Spinal cord (tissue), 10 donors: ENCODE data around the gene RFX7. TPM values are rescaled to one million over a fixed set of nuclear protein-coding genes. Genes with fewer than 3 reads are reported as not detected.
A peak's percentile ranks its signal among the peaks of the same experiment; 100 is the strongest.

Source experiments
- DNase-seq, 6 donors: peaks; one replicate each; pipeline versions ENCODE4 v3.0.0 to v3.0.0-alpha.2; 2013 to 2015; ENCODE audit warnings: low spot score in 6 of 6, low read depth in 4 of 6
- H3K27ac ChIP-seq: one replicate; pipeline ENCODE4 v1.5.1; 2013; ENCODE audit warnings: low read depth, low read length, control low read depth
- H3K27me3 ChIP-seq: one replicate; pipeline ENCODE4 v1.6.1; 2013; ENCODE audit warnings: low read length; ENCODE audit not compliant: control insufficient read depth, insufficient read depth
- H3K36me3 ChIP-seq: one replicate; pipeline ENCODE4 v1.6.1; 2013; ENCODE audit warnings: low read length; ENCODE audit not compliant: control insufficient read depth, insufficient read depth
- H3K4me1 ChIP-seq: one replicate; pipeline ENCODE4 v1.6.1; 2013; ENCODE audit warnings: low read length; ENCODE audit not compliant: control insufficient read depth, insufficient read depth
- H3K4me3 ChIP-seq: one replicate; pipeline ENCODE4 v1.5.1; 2013; ENCODE audit warnings: low read depth, low read length, control low read depth
- H3K9me3 ChIP-seq: one replicate; pipeline ENCODE4 v1.6.1; 2013; ENCODE audit warnings: low read length; ENCODE audit not compliant: control insufficient read depth, insufficient read depth
- WGBS: methylation state at CpG from one replicate; pipeline ENCODE4 v1.1.5; 2013; ENCODE audit warnings: missing lambda C conversion rate; ENCODE audit not compliant: insufficient coverage; 5-methylcytosine and 5-hydroxymethylcytosine counted together
- polyA plus RNA-seq, 2 donors: library from polyadenylated mRNA; unstranded; fragments of 120-200 nt; gene quantifications; one replicate each; pipeline ENCODE4 v1.2.1, GENCODE V29; 2013; ENCODE audit not compliant: insufficient read length in 2 of 2
- total RNA-seq, 2 donors: library from RNA; depleted of rRNA in 1 of 2; stranded (reverse); fragments of 120-200 nt in 1 of 2; fragments of >200 nt in 1 of 2; gene quantifications; one replicate each; pipeline versions ENCODE4 v1.2.3 to v1.2.4, GENCODE V29; 2013 to 2014
- donor health status: healthy.

The RFX7 gene
- total and polyA plus RNA-seq, 4 donors: 15.0 to 27.5 (median 20.0) TPM

DNA sequence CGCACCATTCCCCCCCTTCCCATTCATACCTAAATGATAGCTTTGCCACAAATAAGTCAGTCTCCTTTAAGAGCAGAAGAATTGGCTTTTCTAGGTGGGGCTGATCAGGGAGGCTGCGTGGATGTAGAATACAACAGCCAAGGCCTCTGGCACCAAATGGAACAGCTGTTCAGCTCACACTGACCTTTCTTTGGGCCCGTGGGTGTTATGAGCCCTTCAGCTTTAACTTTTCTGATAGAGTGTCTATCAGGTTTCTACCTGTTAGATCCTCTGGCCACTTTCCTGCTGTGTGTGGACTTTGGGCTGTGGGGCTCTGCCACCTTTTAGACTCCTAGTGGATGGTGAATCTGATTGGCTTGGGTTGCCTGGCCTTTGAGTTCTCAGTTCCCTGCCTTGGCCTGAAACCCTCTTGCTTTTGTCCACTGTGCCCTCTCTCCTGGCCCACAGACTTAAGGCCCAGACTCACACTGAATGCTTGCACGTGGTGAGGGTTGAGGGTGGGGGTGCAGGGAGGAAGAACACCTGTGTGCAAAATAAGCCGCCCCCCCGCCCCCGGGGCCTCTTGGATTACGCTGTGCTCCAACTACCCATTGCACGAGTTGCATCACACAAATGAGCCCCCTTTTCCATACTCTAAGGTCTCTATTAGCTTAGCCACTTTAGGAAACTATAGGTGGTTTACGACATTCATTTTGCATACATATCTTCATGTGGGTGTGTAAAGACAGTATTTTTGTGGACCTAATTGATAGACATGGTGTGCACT lies 1.3 kb upstream of the RFX7 start:
- no peak for DNase-seq
- Histone ChIP-seq H3K4me1 (peaks cover 9% of the 10 kb centered on the region), H3K9me3 (no peaks in the 10 kb centered on the region), H3K36me3 (no peaks in the 10 kb centered on the region), H3K27ac (peak overlapping the region; percentile 94), H3K27me3 (no peaks in the 10 kb centered on the region), H3K4me3 (peak overlapping the region; percentile 46)
- WGBS: 7% methylated on average over 3 of the region's 10 CpGs

DNA sequence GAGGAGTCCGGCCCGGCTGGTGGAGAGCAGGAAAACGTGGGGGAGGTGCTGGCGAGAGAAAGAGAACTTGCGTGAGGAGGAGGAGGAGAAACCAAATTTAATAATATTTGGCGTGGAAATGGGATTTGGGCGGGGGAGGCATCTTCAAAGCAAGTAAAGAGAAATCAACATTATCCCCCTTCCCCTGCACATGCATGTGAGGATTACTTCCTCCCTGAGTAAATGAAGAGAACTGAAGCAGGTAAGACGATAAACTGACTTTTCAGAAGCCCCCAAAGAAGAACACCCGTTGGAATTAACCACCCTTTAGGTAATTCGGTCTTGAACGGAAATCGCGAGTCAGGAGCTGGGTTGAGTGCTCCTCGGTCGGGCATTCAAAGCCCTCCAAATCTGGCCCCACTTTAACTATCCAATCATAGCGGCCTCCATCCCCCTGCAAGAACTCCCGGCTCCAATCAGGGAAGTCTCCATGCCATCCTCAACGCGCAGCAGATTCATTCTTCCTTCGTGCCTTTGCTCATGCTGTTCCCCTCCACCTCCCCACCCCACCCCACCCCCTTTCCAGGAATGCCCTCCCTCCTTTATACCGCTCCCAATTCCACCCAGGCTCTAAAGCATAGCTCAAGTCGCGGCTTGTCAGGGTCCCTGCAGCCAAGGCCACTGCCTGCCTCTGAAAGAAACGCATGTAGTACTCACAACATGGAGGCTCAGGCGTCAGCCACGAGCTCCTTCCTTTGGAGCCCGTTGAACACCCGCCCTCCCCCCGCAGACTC lies 545 bp upstream of the RFX7 start:
- 1% methylated on average over 22 of the region's 29 CpGs for WGBS
- peak overlapping the region; percentile 94 for H3K27ac ChIP-seq
- H3K4me1 ChIP-seq: peaks cover 9% of the 10 kb centered on the region
- DNase-seq: peak; percentile 68 to 98 (median 76)
- H3K36me3 ChIP-seq: no peaks in the 10 kb centered on the region
- no peaks in the 10 kb centered on the region for H3K27me3 ChIP-seq
- H3K4me3 ChIP-seq: peak overlapping the region; percentile 46
- no peaks in the 10 kb centered on the region for H3K9me3 ChIP-seq

DNA sequence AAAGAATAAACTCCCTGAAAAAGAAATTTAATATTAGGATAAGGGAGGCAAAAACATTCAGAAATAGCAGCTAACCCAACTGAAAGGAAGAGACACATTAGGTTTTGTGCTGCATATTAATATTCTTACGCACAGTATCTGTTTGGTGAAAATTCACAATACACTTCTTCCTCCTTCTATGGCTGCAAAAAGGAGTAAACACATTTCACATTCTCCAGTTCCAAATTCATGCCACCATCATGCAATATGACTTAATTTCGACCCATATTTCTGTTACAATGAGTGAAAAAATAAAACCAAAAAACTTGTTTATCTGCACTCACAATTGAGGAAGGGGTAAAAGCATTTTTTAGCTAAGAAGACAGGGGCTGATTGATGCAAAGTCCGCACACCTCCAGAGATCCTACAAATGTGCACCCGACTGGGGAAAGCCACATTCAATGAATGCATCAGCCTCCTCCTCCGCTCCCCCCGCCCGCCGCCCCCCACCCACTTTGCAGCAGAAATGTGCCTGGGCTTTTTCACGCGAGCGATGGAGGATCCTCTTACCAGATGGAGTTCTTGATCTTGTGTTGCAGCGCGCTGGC lies 1.0 kb downstream of the RFX7 start:
- DNase-seq: peak in 3 of 6 donors; percentile 39 to 91 (median 44)
- peak overlapping the region; percentile 78 for H3K4me3 ChIP-seq
- WGBS: 0% methylated on average over 8 of the region's 13 CpGs
- no peaks in the 10 kb centered on the region for H3K36me3 ChIP-seq
- H3K9me3 ChIP-seq: no peaks in the 10 kb centered on the region
- H3K4me1 ChIP-seq: peaks cover 9% of the 10 kb centered on the region
- peak overlapping the region; percentile 94 for H3K27ac ChIP-seq
- no peaks in the 10 kb centered on the region for H3K27me3 ChIP-seq

DNA sequence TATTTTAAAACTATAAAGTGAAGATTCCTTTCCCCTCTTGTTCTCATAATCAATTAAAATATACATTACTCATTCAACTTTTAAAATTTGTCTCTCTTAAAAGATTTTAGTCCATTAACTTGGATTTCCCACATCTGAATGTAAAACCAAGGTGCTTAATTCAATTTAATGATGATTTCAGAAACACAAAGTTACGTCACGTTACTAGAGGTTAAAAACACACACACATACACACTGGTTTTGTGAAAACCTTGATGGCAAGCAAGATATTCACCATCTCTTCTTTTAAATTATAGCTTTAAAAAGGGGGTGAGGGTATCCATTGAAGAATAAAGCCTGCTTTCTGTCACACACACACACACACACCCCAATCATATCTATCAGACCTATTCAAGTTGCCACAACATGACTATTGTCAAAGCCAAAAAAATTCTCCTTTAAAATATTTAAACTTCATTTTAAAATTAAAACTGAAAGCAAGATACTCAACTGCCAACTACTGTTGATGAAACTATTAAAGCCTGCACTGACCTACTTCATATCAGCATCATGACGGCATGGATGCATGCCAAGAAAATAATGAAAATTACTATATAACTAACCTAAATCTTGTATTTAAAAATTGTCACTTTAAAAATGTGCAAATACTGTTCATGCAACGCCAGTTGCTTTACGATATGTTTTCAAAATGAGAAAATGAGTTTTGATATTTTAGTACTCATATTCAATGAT lies 2.1 kb downstream of the RFX7 start:
- H3K27ac ChIP-seq: no peak overlapping the region
- peak overlapping the region; percentile 78 for H3K4me3 ChIP-seq
- H3K36me3 ChIP-seq: no peaks in the 10 kb centered on the region
- H3K4me1 ChIP-seq: peaks cover 9% of the 10 kb centered on the region
- no CpG with 5 or more reads among the region's 5 CpGs for whole genome bisulfite sequencing
- DNase-seq: peak in 2 of 6 donors; percentile 18 to 49
- no peaks in the 10 kb centered on the region for H3K27me3 ChIP-seq
- no peaks in the 10 kb centered on the region for H3K9me3 ChIP-seq

DNA sequence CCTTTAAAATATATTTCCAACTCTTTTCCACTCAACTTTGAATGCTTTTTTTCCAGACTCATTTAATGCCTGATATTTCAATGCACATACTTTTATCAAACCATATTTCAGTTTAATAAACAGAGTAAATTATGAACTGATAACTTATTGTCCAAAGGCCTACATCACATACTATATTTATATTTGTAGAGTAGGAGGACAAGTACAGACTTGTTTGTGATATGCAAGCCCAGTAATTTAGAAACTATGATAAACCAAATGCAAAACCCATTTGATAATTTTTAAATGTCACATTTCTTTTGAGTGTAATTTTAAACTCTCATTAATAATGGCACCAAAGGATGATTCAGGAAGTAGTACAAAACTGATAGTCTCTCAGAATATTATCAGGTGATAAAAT lies 3.3 kb downstream of the RFX7 start:
- Histone ChIP-seq H3K36me3 (no peaks in the 10 kb centered on the region), H3K9me3 (no peaks in the 10 kb centered on the region), H3K4me1 (peaks cover 9% of the 10 kb centered on the region), H3K4me3 (no peak overlapping the region), H3K27me3 (no peaks in the 10 kb centered on the region), H3K27ac (no peak overlapping the region)
- DNase-seq: no peak

DNA sequence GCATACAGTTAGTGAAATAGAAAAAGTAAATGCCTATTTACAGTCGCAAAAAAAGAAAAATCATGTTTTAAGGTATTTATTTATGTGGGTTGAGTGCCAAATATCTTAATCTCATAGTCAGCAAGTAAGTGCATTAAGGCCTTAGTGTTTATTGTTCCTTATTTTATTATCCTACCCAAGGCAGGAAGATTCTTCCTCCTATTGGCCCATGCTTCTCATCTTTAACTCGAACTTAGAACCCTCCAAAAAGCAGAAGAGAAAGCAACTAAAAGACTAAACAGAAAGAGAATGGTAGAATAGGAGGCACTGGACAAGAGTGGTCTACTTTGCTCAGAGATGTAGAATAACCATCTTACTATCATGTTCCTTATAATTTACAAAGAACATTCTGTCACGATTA lies 7.5 kb downstream of the RFX7 start:
- Histone ChIP-seq H3K36me3 (no peaks in the 10 kb centered on the region), H3K4me1 (no peaks in the 10 kb centered on the region), H3K27me3 (no peaks in the 10 kb centered on the region), H3K27ac (no peak overlapping the region), H3K9me3 (peaks cover 9% of the 10 kb centered on the region), H3K4me3 (no peak overlapping the region)
- no peak for DNase-seq
- WGBS: no CpG with 5 or more reads among the region's 3 CpGs

DNA sequence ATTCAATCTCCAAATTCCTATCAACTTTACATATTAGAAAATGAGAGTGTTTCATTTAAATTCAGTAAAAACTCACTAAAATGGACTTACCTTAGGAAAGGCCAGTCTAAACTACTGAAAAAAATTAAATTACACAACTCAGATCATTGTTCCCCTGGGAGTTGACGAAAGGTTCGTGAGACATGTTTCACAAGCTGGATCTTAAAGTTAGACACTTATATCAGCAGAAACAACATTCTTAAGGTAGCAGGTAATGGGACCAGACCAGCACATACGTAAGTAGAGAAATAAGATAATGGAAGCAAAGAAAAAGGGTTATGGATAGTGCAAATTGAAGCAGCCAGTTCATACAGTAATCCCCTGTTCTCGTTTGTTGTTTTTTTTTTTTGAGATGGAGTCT lies 8.9 kb downstream of the RFX7 start:
- Histone ChIP-seq H3K4me3 (no peak overlapping the region), H3K27ac (no peak overlapping the region), H3K4me1 (no peaks in the 10 kb centered on the region), H3K9me3 (peaks cover 9% of the 10 kb centered on the region), H3K36me3 (no peaks in the 10 kb centered on the region), H3K27me3 (no peaks in the 10 kb centered on the region)
- 100% methylated on average over 2 of the region's 4 CpGs for WGBS
- no peak for DNase-seq

DNA sequence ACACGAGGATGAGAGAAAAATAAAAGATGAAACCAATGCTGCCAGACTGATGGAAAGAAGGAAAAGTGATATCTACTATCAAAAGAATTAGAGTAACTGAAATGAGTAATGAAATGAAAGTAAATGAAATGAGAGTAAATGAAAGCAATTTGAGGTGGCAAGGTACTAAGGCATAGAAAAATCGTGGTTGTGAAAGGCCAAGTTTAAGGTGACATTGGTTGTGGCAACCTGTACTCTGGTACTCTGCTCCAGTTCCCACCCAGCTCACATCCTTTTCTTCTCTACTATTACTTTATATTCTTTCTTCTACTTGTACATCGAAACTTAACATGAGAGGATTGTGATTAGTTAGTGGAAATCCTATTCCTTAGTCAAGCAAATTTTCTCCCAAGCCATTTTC lies 10.1 kb downstream of the RFX7 start:
- DNase-seq: no peak
- Histone ChIP-seq H3K36me3 (no peaks in the 10 kb centered on the region), H3K27me3 (no peaks in the 10 kb centered on the region), H3K9me3 (peaks cover 13% of the 10 kb centered on the region), H3K27ac (no peak overlapping the region), H3K4me1 (no peaks in the 10 kb centered on the region), H3K4me3 (no peak overlapping the region)
- WGBS: 89% methylated on average over 1 of the region's 3 CpGs

DNA sequence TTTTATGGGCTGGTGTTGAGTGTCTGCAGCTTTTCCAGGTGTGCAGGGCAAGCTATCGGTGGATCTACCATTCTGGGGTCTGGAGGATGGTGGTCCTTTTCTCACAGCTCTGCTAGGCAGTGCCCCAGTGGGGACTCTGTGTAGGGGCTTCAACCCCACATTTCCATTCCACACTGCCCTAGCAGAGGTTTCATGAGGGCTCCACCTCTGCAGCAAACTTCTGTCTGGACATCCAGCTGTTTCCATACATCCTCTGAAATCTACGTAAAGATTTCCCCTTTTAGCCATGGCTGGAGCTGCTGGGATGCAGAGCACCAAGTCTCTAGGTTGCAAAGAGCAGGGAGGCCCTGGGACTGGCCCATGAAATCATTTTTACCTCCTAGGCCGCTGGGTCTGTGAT lies 11.6 kb downstream of the RFX7 start:
- no peaks in the 10 kb centered on the region for H3K27me3 ChIP-seq
- H3K4me3 ChIP-seq: no peak overlapping the region
- DNase-seq: no peak
- 100% methylated on average over 2 of the region's 3 CpGs for WGBS
- no peaks in the 10 kb centered on the region for H3K4me1 ChIP-seq
- peaks cover 16% of the 10 kb centered on the region for H3K9me3 ChIP-seq
- no peak overlapping the region for H3K27ac ChIP-seq
- no peaks in the 10 kb centered on the region for H3K36me3 ChIP-seq
